Transverse colon (tissue), 4 donors: ENCODE results near the gene TM9SF3. TPM values are rescaled to one million over a fixed set of nuclear protein-coding genes. Genes with fewer than 3 reads are reported as not detected.

Experiments
- DNase-seq: peaks from one replicate; pipeline ENCODE4 v3.0.0-alpha.2; 2019
- H3K27ac ChIP-seq, 4 donors: fragments of 200-600 bp; sonication (generic); 2 replicates each; pipeline ENCODE4 v1.5.1; 2016 to 2018; ENCODE audit warnings: inconsistent platforms in 4 of 4
- H3K27me3 ChIP-seq: fragments of 200-600 bp; sonication (generic); 2 replicates; pipeline ENCODE4 v1.5.1; 2017; ENCODE audit warnings: inconsistent platforms
- H3K36me3 ChIP-seq, 4 donors: fragments of 200-600 bp; sonication (generic); 2 replicates each; pipeline ENCODE4 v1.5.1; 2017 to 2019; ENCODE audit warnings: inconsistent platforms in 4 of 4
- H3K4me1 ChIP-seq, 4 donors: fragments of 200-600 bp; sonication (generic); 2 replicates each; pipeline ENCODE4 v1.5.1; 2017 to 2020; ENCODE audit warnings: inconsistent platforms in 4 of 4
- H3K4me3 ChIP-seq, 4 donors: fragments of 200-600 bp; sonication (generic); 1 replicate in 1 of 4; 2 replicates in 3 of 4; pipeline versions ENCODE4 v1.5.1 to v1.6.1; 2017 to 2019; ENCODE audit warnings: inconsistent platforms in 4 of 4
- H3K9me3 ChIP-seq, 2 donors: fragments of 200-600 bp; sonication (generic); 2 replicates each; pipeline ENCODE4 v1.5.1; 2017 to 2019; ENCODE audit warnings: inconsistent platforms in 2 of 2
- CTCF ChIP-seq, 5 experiments: fragments of 200-600 bp in 3 of 5; fragments of 450-650 bp in 2 of 5; sonication (generic) in 3 of 5; IDR thresholded peaks; 1 replicate in 2 of 5; 2 replicates in 3 of 5; pipeline ENCODE4 v1.5.1; 2016 to 2017; ENCODE audit warnings: antibody characterized with exemption in 5 of 5, inconsistent platforms in 3 of 5, mild to moderate bottlenecking in 2 of 5, moderate library complexity in 1 of 5
- EP300 ChIP-seq: sonication (generic); formaldehyde crosslinking; IDR thresholded peaks from one replicate; pipeline ENCODE4 v1.6.1; 2017; ENCODE audit warnings: antibody characterized with exemption, low read depth
- POLR2A ChIP-seq: fragments of 450-650 bp; IDR thresholded peaks from one replicate; pipeline ENCODE4 v1.6.1; 2016; ENCODE audit warnings: antibody characterized with exemption, mild to moderate bottlenecking, moderate library complexity
- POLR2AphosphoS5 ChIP-seq, 3 donors: sonication (generic); formaldehyde crosslinking; IDR thresholded peaks; one replicate each; pipeline ENCODE4 v1.6.1; 2016; ENCODE audit warnings: antibody characterized with exemption in 3 of 3
- WGBS, 2 donors: methylation state at CpG; one replicate each; pipeline ENCODE4 v1.1.5; 2018; ENCODE audit warnings: low coverage in 1 of 2; 5-methylcytosine and 5-hydroxymethylcytosine counted together
- in situ Hi-C, 4 donors: fragments of 200-750 bp; cut with MboI; loops; one replicate each; pipeline versions ENCODE4 v1.15.0 to v1.15.1; 2017; ENCODE audit warnings: low sequenced_read_pairs in 3 of 4, low pct_ligation_motif_present in 1 of 4, low pct_unique_long_range_greater_than_20kb in 1 of 4
- intact Hi-C: fragments of 100-400 bp; cut with DNase I; formaldehyde crosslinking; loops from one replicate; pipeline ENCODE4 v1.15.1; 2023; ENCODE audit warnings: low total_unique reads
- total RNA-seq, 4 donors: library from RNA; depleted of rRNA; stranded (reverse); fragments of >200 nt; gene quantifications; one replicate each; pipeline ENCODE4 v1.1.0, GENCODE V29; 2016

TM9SF3 gene
- total RNA-seq, 4 donors from 2014 or later, result 34.4 to 133 (median 77.3) TPM

- peaks cover 0 to 46% (median 37%) of the 10 kb centered on the region in 4 donors for H3K4me1 ChIP-seq
- WGBS, 2 donors, result 44 to 50% methylated on average over 4 to 5 of the region's 5 CpGs
- no peaks in the 10 kb centered on the region for H3K36me3 ChIP-seq
- no peaks in the 10 kb centered on the region for H3K9me3 ChIP-seq
- H3K27me3 ChIP-seq, result no peaks in the 10 kb centered on the region
- H3K4me3 ChIP-seq, result no peak overlapping the region
- no peak for DNase-seq
- in situ Hi-C loops (no loop called here), intact Hi-C loops (no loop called here)
- H3K27ac ChIP-seq, result peak overlapping the region; percentile 5 to 84 (median 77)
- TF ChIP-seq POLR2A (no peak), EP300 (no peak), CTCF (IDR thresholded peaks at IDR 0.05) (no peak), POLR2AphosphoS5 (IDR thresholded peaks at IDR 0.05) (no peak)
These were observed 22.0 kb upstream of the TM9SF3 start for GRCh38 chr10:96608805-96609204.

- no peaks in the 10 kb centered on the region for H3K9me3 ChIP-seq
- H3K4me3 ChIP-seq, result no peak overlapping the region
- H3K4me1 ChIP-seq, result peaks cover 0 to 44% (median 32%) of the 10 kb centered on the region in 4 donors
- no peak for DNase-seq
- TF ChIP-seq POLR2A (no peak), POLR2AphosphoS5 (IDR thresholded peaks at IDR 0.05) (no peak), EP300 (no peak), CTCF (IDR thresholded peaks at IDR 0.05) (no peak)
- in situ Hi-C loops, result no loop called here
- H3K27me3 ChIP-seq, result no peaks in the 10 kb centered on the region
- intact Hi-C loops, result no loop called here
- H3K27ac ChIP-seq, result peak overlapping the region; percentile 5 to 84 (median 77)
- no peaks in the 10 kb centered on the region for H3K36me3 ChIP-seq
- WGBS, 2 donors, result 48% methylated on average over 3 of the region's 3 CpGs; no CpG with 5 or more reads in 1 of the 2 donors
These were observed 21.4 kb upstream of the TM9SF3 start for GRCh38 chr10:96608262-96608661.

GRCh38 chr10:96606946-96607345 is 20.1 kb upstream of the TM9SF3 start:
- intact Hi-C loops (no loop called here), in situ Hi-C loops (no loop called here)
- H3K27me3 ChIP-seq, result no peaks in the 10 kb centered on the region
- no peak overlapping the region for H3K4me3 ChIP-seq
- no peak overlapping the region for H3K27ac ChIP-seq
- TF ChIP-seq POLR2A (no peak), CTCF (IDR thresholded peaks at IDR 0.05) (no peak), POLR2AphosphoS5 (IDR thresholded peaks at IDR 0.05) (no peak), EP300 (no peak)
- 92 to 96% methylated on average over 1 of the region's 1 CpG for WGBS, 2 donors
- H3K9me3 ChIP-seq, result no peaks in the 10 kb centered on the region
- no peaks in the 10 kb centered on the region for H3K36me3 ChIP-seq
- peaks cover 0 to 39% (median 31%) of the 10 kb centered on the region in 4 donors for H3K4me1 ChIP-seq
- DNase-seq, result no peak

GRCh38 chr10:96606216-96606615 is 19.4 kb upstream of the TM9SF3 start:
- 89% methylated on average over 4 of the region's 4 CpGs; no CpG with 5 or more reads in 1 of the 2 donors for WGBS, 2 donors
- no peak overlapping the region for H3K4me3 ChIP-seq
- TF ChIP-seq POLR2AphosphoS5 (IDR thresholded peaks at IDR 0.05), result no peak
- TF ChIP-seq EP300, result no peak
- no peak for TF ChIP-seq POLR2A
- no peak for TF ChIP-seq CTCF (IDR thresholded peaks at IDR 0.05)
- H3K36me3 ChIP-seq, result no peaks in the 10 kb centered on the region
- in situ Hi-C loops, result no loop called here
- no peaks in the 10 kb centered on the region for H3K9me3 ChIP-seq
- no peak for DNase-seq
- no peak overlapping the region for H3K27ac ChIP-seq
- no peaks in the 10 kb centered on the region for H3K27me3 ChIP-seq
- peaks cover 0 to 31% (median 25%) of the 10 kb centered on the region in 4 donors for H3K4me1 ChIP-seq
- intact Hi-C loops, result no loop called here
